ENCODE measurements around the gene N4BP3.

DNA sequence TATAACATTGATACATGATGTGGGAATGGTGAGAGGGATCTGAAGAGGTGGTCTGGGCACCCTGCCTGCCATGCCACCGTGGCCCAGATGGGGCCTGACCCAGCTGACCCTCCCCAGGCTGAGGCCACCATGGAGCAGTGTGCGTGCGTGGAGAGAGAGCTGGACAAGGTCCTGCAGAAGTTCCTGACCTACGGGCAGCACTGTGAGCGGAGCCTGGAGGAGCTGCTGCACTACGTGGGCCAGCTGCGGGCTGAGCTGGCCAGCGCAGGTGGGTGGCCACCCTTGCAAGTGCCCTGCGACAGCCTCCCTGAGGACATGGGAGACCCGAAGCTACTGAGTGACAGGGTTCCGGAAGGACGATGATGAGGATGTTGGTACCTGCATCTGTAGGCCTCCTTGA, 24.7 kb downstream of the N4BP3 start:
- TF ChIP-seq, protein P1, sequence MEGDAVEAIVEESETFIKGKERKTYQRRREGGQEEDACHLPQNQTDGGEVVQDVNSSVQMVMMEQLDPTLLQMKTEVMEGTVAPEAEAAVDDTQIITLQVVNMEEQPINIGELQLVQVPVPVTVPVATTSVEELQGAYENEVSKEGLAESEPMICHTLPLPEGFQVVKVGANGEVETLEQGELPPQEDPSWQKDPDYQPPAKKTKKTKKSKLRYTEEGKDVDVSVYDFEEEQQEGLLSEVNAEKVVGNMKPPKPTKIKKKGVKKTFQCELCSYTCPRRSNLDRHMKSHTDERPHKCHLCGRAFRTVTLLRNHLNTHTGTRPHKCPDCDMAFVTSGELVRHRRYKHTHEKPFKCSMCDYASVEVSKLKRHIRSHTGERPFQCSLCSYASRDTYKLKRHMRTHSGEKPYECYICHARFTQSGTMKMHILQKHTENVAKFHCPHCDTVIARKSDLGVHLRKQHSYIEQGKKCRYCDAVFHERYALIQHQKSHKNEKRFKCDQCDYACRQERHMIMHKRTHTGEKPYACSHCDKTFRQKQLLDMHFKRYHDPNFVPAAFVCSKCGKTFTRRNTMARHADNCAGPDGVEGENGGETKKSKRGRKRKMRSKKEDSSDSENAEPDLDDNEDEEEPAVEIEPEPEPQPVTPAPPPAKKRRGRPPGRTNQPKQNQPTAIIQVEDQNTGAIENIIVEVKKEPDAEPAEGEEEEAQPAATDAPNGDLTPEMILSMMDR (IDR thresholded peaks at IDR 0.05): no peak
- TF ChIP-seq POLR2AphosphoS5 (IDR thresholded peaks at IDR 0.05) (no peak), POLR2A (IDR thresholded peaks at IDR 0.05) (no peak), EP300 (IDR thresholded peaks at IDR 0.05) (no peak)
